Liver (tissue), 9 donors: ENCODE data around the gene DTNB. TPM values are rescaled to one million over a fixed set of nuclear protein-coding genes. Genes with fewer than 3 reads are reported as not detected.

Experiments used
- DNase-seq: peaks from one replicate; pipeline ENCODE4 v3.0.0-alpha.2; 2017; ENCODE audit warnings: low spot score
- H3K27ac ChIP-seq, 2 donors: one replicate each; pipeline ENCODE4 v1.7.0; 2013; ENCODE audit warnings: inconsistent platforms in 2 of 2, low read length in 2 of 2, control low read depth in 1 of 2, low read depth in 1 of 2, mild to moderate bottlenecking in 1 of 2
- H3K27me3 ChIP-seq, 4 donors: one replicate each; pipeline versions ENCODE4 v1.6.1 to v1.7.0; 2013; ENCODE audit warnings: low read length in 3 of 4, inconsistent platforms in 1 of 4, mild to moderate bottlenecking in 1 of 4, moderate library complexity in 1 of 4; ENCODE audit not compliant: control insufficient read depth in 4 of 4, insufficient read depth in 4 of 4
- H3K36me3 ChIP-seq, 4 donors: one replicate each; pipeline versions ENCODE4 v1.6.1 to v1.7.0; 2013; ENCODE audit warnings: low read length in 3 of 4, mild to moderate bottlenecking in 3 of 4, low read depth in 1 of 4, moderate library complexity in 1 of 4; ENCODE audit not compliant: control insufficient read depth in 4 of 4, insufficient read depth in 3 of 4
- H3K4me1 ChIP-seq, 4 donors: one replicate each; pipeline versions ENCODE4 v1.6.1 to v1.7.0; 2013; ENCODE audit warnings: low read length in 3 of 4, mild to moderate bottlenecking in 3 of 4, moderate library complexity in 1 of 4; ENCODE audit not compliant: control insufficient read depth in 4 of 4, insufficient read depth in 4 of 4
- H3K4me3 ChIP-seq, 3 donors: one replicate each; pipeline versions ENCODE4 v1.6.1 to v1.7.0; 2013; ENCODE audit warnings: low read length in 3 of 3, control low read depth in 1 of 3, low read depth in 1 of 3, mild to moderate bottlenecking in 1 of 3
- H3K9ac ChIP-seq, 2 donors: one replicate each; pipeline ENCODE4 v1.7.0; 2013; ENCODE audit warnings: low read length in 2 of 2, mild to moderate bottlenecking in 2 of 2, moderate library complexity in 2 of 2, control low read depth in 1 of 2, low read depth in 1 of 2
- H3K9me3 ChIP-seq, 4 donors: one replicate each; pipeline versions ENCODE4 v1.6.1 to v1.7.0; 2013; ENCODE audit warnings: low read length in 3 of 4; ENCODE audit not compliant: control insufficient read depth in 4 of 4
- ATF3 ChIP-seq: IDR thresholded peaks from 2 replicates; pipeline ENCODE4 v1.6.1; 2016; ENCODE audit warnings: antibody characterized with exemption
- CTCF ChIP-seq: fragments of 150-350 bp; IDR thresholded peaks from 2 replicates; pipeline ENCODE4 v1.5.1; 2017; ENCODE audit warnings: improper control_type of control experiment, low read depth, low read length; ENCODE audit not compliant: missing input control
- EGR1 ChIP-seq, 2 donors: IDR thresholded peaks; 2 replicates each; pipeline ENCODE4 v1.6.1; 2016 to 2018; ENCODE audit warnings: antibody characterized with exemption in 2 of 2, low read depth in 2 of 2
- FOXA1 ChIP-seq: IDR thresholded peaks from 2 replicates; pipeline ENCODE4 v1.6.1; 2016; ENCODE audit warnings: antibody characterized with exemption
- GABPA ChIP-seq, 2 donors: IDR thresholded peaks in 1 of 2; conservative IDR thresholded peaks in 1 of 2; 2 replicates each; pipeline ENCODE4 v1.6.1; 2016; ENCODE audit warnings: antibody characterized with exemption in 2 of 2, mild to moderate bottlenecking in 1 of 2, moderate library complexity in 1 of 2
- HNF4A ChIP-seq, 2 donors: conservative IDR thresholded peaks; 2 replicates each; pipeline ENCODE4 v1.6.1; 2016; ENCODE audit warnings: antibody characterized with exemption in 2 of 2, mild to moderate bottlenecking in 2 of 2
- HNF4G ChIP-seq: IDR thresholded peaks from 2 replicates; pipeline ENCODE4 v1.6.1; 2016; ENCODE audit warnings: antibody characterized with exemption
- JUND ChIP-seq, 2 donors: IDR thresholded peaks; 2 replicates each; pipeline ENCODE4 v1.6.1; 2016; ENCODE audit warnings: antibody characterized with exemption in 2 of 2
- MAX ChIP-seq: IDR thresholded peaks from 2 replicates; pipeline ENCODE4 v1.6.1; 2016; ENCODE audit warnings: antibody characterized with exemption
- REST ChIP-seq: IDR thresholded peaks from 2 replicates; pipeline ENCODE4 v1.6.1; 2016; ENCODE audit warnings: antibody characterized with exemption, mild to moderate bottlenecking
- RXRA ChIP-seq, 2 donors: IDR thresholded peaks; 2 replicates each; pipeline ENCODE4 v1.6.1; 2017 to 2018; ENCODE audit warnings: antibody characterized with exemption in 2 of 2, mild to moderate bottlenecking in 1 of 2
- SP1 ChIP-seq: IDR thresholded peaks from 2 replicates; pipeline ENCODE4 v1.6.1; 2018; ENCODE audit warnings: antibody characterized with exemption, mild to moderate bottlenecking
- TAF1 ChIP-seq: conservative IDR thresholded peaks from 2 replicates; pipeline ENCODE4 v1.6.1; 2016; ENCODE audit warnings: antibody characterized with exemption, mild to moderate bottlenecking
- YY1 ChIP-seq: IDR thresholded peaks from 2 replicates; pipeline ENCODE4 v1.6.1; 2016; ENCODE audit warnings: antibody characterized with exemption, mild to moderate bottlenecking
- ZBTB33 ChIP-seq: IDR thresholded peaks from 2 replicates; pipeline ENCODE4 v1.6.1; 2016; ENCODE audit warnings: antibody characterized with exemption
- WGBS: extraction: QIAGEN DNeasy Blood & Tissue Kit; methylation state at CpG from one replicate; pipeline ENCODE4 v1.1.7; 2013; 5-methylcytosine and 5-hydroxymethylcytosine counted together
- polyA plus RNA-seq, 2 donors: library from polyadenylated mRNA; stranded (reverse) in 1 of 2; unstranded in 1 of 2; fragments of 200-250 nt in 1 of 2; fragments of >200 nt in 1 of 2; fragmentation: Nextera tagmentation in 1 of 2; extraction: Ambion mirVana in 1 of 2; gene quantifications; one replicate each; pipeline versions ENCODE4 v1.2.1 to v1.2.3, GENCODE V29; 2013 to 2015
- total RNA-seq, 2 donors: library from RNA; depleted of rRNA; stranded (reverse); fragments of >200 nt; gene quantifications; one replicate each; pipeline ENCODE4 v1.2.3, GENCODE V29; 2014
- donor health status: healthy.
- donor health status: healthy.
- donor health status: healthy.
- donor health status: healthy.
- donor health status: healthy.

The DTNB gene
- total and polyA plus RNA-seq, 4 donors = 3.3 to 10.5 (median 6.4) TPM

- TF ChIP-seq CTCF (no peak), ATF3 (no peak), GABPA (IDR thresholded peaks at IDR 0.05 in 1 of 2, conservative IDR thresholded peaks at IDR 0.05 in 1 of 2) (no peak), HNF4A (conservative IDR thresholded peaks at IDR 0.05) (no peak), FOXA1 (no peak), JUND (IDR thresholded peaks at IDR 0.05) (no peak), MAX (no peak), YY1 (no peak)
Measured at GRCh38 chr2:25514043-25514637, 159.2 kb downstream of the DTNB start (continued).

- Histone ChIP-seq H3K27ac (no peak overlapping the region), H3K36me3 (no peaks in the 10 kb centered on the region), H3K9me3 (no peaks in the 10 kb centered on the region), H3K4me3 (no peak overlapping the region), H3K27me3 (no peaks in the 10 kb centered on the region), H3K9ac (no peak overlapping the region), H3K4me1 (no peaks in the 10 kb centered on the region)
- TF ChIP-seq ATF3 (no peak), MAX (no peak), FOXA1 (no peak), JUND (IDR thresholded peaks at IDR 0.05) (no peak), TAF1 (no peak), CTCF (no peak), ZBTB33 (no peak), EGR1 (IDR thresholded peaks at IDR 0.05; ENCODE audit: low read depth in 2 of 2) (no peak), HNF4A (conservative IDR thresholded peaks at IDR 0.05) (no peak), SP1 (no peak), GABPA (IDR thresholded peaks at IDR 0.05 in 1 of 2, conservative IDR thresholded peaks at IDR 0.05 in 1 of 2) (no peak), HNF4G (no peak), REST (no peak), YY1 (no peak), RXRA (IDR thresholded peaks at IDR 0.05) (no peak)
- no peak for DNase-seq
- WGBS = 84% methylated on average over 3 of the region's 3 CpGs
Measured at GRCh38 chr2:25512707-25513106, 160.7 kb downstream of the DTNB start.
